ENCODE results near the gene MARK3.

DNA sequence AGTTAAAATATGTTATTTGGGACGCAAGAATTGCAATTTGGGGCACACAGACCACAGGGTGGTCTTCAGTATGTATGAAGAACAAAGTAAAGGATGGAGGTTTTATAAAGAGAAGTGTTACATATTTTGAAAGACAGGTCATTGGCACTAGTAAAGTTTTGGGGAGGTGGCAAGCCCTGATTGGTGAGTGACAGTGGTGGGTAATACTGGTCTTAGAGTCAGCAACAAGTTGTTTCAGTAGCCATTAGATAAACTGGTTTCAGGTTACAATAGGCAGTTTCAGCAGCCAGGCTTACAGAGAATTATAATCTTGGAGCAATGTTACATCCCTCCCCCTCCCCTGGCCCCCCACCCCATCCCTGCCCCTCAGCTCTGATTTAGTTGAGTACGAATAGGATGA is 17.5 kb downstream of the MARK3 start:
- no peak for TF ChIP-seq SRF (IDR thresholded peaks at IDR 0.05; ENCODE audit: low read depth)
- TF ChIP-seq CTCF (IDR thresholded peaks at IDR 0.05 in 2 of 3, conservative IDR thresholded peaks at IDR 0.05 in 1 of 3; ENCODE audit: borderline replicate concordance in 1 of 3, insufficient read depth in 1 of 3, low read depth in 2 of 3, low read length in 2 of 3), result no peak
- TF ChIP-seq POLR2AphosphoS5 (IDR thresholded peaks at IDR 0.05; ENCODE audit: low read depth, low read length), result no peak
